Stimulated activated CD8-positive, alpha-beta memory T cell treated with anti-CD3 and anti-CD28 coated beads, Interleukin-4, amount 100 ng/mL, for 24 hours (primary cell): Measurements from ENCODE around the gene NEK1.
"Not testable (repeated sequence)": the region's sequence is repeated elsewhere in the genome, so short reads cannot be mapped to it uniquely, and the experiment has no call there.

Experiments used
- DNase-seq: peaks from one replicate; pipeline ENCODE4 v3.0.0-alpha.2; 2020; ENCODE audit warnings: low read depth

Gene NEK1

GRCh38 chr4:169601016-169601771 is 11.2 kb downstream of the NEK1 start:
- DNase-seq: no peak

DNA sequence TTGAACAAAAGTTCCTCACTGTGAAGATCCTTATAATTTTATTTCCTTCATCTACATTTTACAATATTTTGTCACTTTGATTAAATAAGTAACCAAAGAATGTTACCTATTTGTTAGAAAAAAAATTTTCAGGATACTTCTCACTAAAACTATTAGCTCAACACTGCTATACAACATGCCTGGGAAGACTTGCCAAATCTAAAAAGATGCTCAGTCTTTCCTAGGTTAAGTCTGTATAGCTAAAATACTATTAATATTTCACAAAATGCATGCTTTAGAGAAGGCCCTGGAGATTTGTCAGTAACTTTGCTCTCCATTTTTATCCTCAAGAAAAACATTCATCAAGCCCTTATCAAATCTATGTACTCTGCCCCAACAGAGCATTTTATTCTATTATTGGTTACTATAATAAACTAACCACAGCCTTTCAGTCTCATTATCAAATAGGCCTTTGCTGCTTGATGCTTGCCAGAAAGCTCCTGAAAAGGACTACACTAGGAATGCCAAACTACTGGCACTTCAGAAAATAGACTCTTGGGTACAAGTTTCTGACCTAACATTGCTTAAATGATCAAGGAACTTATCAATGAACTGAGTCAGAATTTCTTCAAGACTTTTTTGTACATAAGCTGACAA is 17.7 kb downstream of the NEK1 start:
- DNase-seq: no peak

GRCh38 chr4:169593050-169593560 is 19.3 kb downstream of the NEK1 start:
- no peak for DNase-seq

GRCh38 chr4:169583563-169583962 is 28.8 kb downstream of the NEK1 start:
- no peak for DNase-seq

- no peak for DNase-seq
These were observed 29.7 kb downstream of the NEK1 start for GRCh38 chr4:169582706-169583105.

DNA sequence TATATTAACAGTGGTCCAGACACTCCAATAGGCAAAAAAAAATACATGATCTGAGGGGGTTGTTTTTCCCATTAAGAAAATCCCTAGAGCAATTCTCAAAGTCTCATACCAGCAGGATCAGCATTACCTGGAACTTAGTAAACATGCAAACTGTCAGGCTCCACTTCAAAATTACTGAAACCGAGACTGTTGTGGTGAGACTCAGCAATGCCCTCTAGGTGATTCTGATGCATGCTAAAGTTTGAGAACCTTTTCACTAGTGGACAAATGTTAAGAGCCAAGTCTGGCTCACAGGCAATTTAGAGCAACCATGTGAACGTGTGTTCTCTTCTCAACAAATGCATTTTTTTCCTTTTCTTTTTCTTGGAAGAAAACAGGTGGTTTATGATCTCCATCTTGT is 30.2 kb downstream of the NEK1 start:
- no peak for DNase-seq

DNA sequence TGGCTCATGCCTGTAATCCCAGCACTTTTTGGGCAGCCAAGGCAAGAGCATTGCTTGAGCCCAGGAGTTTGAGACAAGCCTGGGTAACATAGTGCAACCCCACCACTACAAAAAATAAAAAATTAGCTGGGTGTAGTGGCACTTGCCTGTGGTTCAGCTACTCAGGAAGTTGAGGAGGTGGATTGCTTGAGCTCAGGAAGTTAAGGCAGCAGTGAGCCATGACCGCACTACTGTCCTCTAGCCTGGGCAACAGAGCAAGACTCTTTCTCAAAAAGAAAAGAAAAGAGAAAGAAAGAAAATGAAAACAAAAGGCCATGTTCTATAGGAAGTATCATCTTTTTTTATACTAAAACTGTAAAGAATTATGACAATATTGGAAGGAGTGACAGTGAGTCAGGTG is 38.5 kb downstream of the NEK1 start:
- no peak for DNase-seq

DNA sequence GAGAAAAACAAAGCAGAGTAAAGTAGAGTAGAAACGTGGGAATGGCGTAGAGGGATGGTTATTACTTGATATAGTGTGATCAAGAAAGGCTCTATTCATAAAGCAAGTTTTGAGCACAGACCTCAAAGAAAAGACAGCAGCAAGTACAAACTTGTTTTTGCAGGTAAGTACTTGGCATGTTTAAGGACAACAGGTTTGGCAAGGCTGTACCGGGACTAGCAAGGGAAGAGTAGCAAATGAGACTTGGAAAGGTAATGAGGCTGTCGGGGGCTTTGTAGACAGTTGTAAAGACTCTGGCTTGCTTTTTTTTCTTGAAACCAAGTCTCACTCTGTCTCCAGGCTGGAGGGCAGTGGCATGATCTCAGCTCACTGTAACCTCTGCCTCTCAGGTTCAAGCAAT is 40.9 kb downstream of the NEK1 start:
- DNase-seq: no peak

DNA sequence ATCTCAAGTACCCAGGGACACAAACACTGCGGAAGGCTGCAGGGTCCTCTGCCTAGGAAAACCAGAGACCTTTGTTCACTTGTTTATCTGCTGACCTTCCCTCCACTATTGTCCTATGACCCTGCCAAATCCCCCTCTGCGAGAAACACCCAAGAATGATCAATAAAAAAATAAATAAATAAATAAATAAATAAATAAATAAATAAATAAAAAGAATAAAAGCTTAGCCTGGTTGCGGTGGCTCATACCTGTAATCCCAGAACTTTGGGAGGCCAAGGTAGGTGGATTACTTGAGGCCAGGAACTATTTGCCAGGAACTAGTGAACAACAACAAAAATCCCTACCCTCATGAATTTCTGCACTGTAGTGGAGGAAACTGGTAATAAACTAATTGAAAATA is 41.4 kb downstream of the NEK1 start:
- DNase-seq: not testable (repeated sequence)

- not testable (repeated sequence) for DNase-seq
These were observed 42.1 kb downstream of the NEK1 start for GRCh38 chr4:169570266-169570665.

GRCh38 chr4:169569188-169569587 is 43.2 kb downstream of the NEK1 start:
- DNase-seq: not testable (repeated sequence)

GRCh38 chr4:169567916-169568315 is 44.5 kb downstream of the NEK1 start:
- DNase-seq: no peak

DNA sequence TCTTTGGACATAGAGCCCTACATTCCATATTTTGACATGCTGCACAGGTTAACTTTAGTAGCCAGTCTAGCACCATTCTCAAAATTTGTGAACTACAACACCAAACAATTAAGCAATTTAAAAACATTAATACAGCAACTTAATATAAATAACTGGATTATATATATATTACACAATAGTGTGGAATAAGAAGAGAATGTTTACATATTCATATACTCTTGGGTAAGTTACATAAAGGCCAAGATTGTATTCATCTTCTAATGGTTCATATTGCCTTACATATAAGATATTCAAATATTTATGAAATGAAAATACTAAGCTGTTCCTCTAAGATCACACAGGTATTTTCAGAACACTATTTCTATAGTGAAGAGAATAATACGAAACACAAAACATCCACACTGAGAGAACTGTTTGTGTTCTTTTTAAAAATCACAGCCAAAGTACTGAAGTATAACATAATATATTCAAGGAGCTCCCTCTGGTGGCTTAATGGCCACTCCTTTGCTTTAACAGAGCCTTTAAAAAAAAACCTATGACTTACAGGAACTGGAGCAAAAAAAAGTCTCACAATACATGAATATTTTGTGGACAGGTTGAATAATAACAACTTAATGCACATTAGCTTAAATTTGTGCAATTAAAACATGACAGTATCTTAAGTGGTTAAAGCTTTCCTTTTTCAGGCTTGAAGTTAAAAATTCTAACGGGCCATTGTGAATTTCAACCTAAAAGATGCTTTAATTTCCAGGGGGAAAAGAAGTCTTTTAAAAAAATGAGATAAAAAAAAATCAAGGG is 46.2 kb downstream of the NEK1 start:
- no peak for DNase-seq

- DNase-seq: no peak
These were observed 46.8 kb downstream of the NEK1 start for GRCh38 chr4:169565606-169566005.

- no peak for DNase-seq
These were observed 55.2 kb downstream of the NEK1 start for GRCh38 chr4:169557061-169557636.

- not testable (repeated sequence) for DNase-seq
These were observed 65.8 kb downstream of the NEK1 start for GRCh38 chr4:169546548-169546947.

DNA sequence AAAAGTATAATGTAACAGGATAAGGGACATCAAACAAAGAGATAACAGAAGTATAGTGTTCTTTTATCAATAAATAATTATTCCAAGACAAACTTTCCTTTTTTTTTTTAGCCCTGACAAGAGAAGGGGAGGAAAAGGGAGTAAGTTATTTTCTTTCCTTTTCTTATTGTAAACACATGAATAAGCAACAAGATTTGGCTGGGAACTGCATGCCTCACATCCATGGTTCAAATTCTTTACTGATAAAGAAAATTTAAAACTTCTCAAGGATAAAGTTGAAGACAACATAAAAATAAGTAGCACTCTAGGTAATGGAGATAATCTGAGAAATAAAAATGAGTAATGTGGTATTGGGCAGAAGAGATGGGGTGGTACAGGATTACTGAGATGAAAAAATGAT is 71.6 kb downstream of the NEK1 start:
- no peak for DNase-seq

GRCh38 chr4:169530048-169530447 is 82.3 kb downstream of the NEK1 start:
- DNase-seq: no peak

DNA sequence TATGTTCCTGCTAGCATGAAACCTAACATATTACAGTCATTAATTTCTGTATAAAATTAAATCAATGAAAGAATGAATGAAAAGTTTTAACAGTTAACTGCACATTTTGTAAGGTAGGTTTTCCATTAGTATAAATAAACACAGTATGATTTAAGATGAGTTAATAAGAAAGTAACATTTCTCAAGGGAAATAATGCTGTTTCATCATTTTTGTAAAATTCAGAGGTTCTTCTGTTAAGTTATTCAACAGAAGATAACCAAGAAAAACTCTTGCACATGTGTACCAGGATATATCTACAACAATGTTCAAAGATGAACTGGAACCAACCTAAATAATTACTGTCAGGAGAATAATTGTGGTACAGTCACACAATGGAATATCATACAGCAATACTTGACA is 88.6 kb downstream of the NEK1 start:
- DNase-seq: no peak

DNA sequence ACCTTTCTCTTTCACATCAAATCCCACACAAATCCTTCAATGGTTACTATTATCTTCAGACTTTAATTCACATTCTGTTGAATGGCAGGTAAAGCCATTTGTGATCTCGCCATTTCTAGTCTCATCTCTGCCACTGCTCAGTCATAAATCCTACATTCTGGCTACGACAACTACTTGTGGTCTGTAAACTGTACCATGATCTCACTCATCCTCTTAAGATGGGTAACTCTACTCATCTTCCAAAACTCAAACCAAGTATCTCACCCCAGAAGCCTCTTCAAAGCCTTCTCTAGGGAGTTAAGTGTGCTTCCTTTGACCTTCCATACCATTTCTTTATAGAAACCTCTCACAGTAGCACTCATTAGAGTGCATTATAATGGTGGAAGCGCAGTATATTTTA is 101.8 kb downstream of the NEK1 start:
- DNase-seq: no peak

DNA sequence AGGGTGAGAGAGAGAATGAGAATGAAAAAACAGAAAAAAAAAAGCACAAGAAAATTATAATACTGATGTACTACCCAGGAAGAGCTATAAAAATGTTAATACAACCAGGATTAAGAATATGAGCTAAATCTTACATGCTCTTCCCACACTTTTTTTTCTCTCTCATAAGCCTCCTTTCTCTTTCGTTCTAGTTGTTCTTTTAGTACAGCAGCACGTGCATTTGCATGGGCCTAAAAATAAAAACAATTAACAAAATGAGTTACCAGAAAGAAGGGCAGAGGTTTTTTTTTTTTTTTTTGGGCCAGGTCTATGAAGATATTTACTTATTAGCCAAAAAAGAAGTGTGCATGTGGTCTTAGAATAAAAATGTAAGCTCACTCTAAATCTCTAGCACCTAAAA is 105.5 kb downstream of the NEK1 start:
- no peak for DNase-seq

DNA sequence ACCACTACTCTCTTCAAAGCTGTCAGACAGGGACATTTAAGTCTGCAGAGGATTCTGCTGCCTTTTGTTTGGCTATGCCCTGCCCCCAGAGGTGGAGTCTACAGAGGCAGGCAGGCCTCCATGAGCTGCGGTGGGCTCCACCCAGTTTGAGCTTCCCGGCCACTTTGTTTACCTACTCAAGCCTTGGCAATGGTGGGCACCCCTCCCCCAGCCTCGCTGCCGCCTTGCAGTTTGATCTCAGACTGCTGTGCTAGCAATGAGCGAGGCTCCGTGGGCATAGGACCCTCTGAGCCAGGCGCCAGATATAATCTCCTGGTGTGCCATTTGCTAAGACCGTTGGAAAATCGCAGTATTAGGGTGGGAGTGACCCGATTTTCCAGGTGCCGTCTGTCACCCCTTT is 112.5 kb downstream of the NEK1 start:
- DNase-seq: not testable (repeated sequence)
